ENCODE results near the gene ZNF764. TPM values are rescaled to one million over a fixed set of nuclear protein-coding genes. Genes with fewer than 3 reads are reported as not detected.

Gene ZNF764
- total and polyA plus RNA-seq, 9 of the 15 experiments (the other 6 are each of a cell fraction or from before 2014, with no cell fraction given), result 0.69 to 10.1 (median 4.1) TPM

- TF ChIP-seq UBTF (IDR thresholded peaks at IDR 0.05; ENCODE audit: borderline replicate concordance in 1 of 2, low read depth in 2 of 2, low read length in 2 of 2) (peak; percentile 45 to 54; a peak in 2 of 4 replicates), ZNF740 (CRISPR knock-in tag; IDR thresholded peaks at IDR 0.05) (peak; percentile 97), ZNF740 (tag; IDR thresholded peaks at IDR 0.05) (peak in 1 of 2 experiments; percentile 100; a peak in 2 of 4 replicates), ZBTB1 (CRISPR knock-in tag; IDR thresholded peaks at IDR 0.05; ENCODE audit: borderline replicate concordance, low read depth) (no peak; the same call in 1 of the 2 replicates), TCF3 (CRISPR knock-in tag; IDR thresholded peaks at IDR 0.05) (no peak), ZNF518B (CRISPR knock-in tag; IDR thresholded peaks at IDR 0.05) (no peak), ZNF76 (CRISPR knock-in tag; IDR thresholded peaks at IDR 0.05; ENCODE audit: borderline replicate concordance) (0 out of 2 replicates have a peak, but pooled peaks have one; percentile 49), RBM17 (IDR thresholded peaks at IDR 0.05; ENCODE audit: borderline replicate concordance, low read depth, low read length) (no peak), ZNF707 (CRISPR knock-in tag; conservative IDR thresholded peaks at IDR 0.05) (no peak), MTA3 (IDR thresholded peaks at IDR 0.05; ENCODE audit: borderline replicate concordance) (0 out of 2 replicates have a peak, but pooled peaks have one; percentile 72), NCOA6 (IDR thresholded peaks at IDR 0.05) (no peak), BCLAF1 (IDR thresholded peaks at IDR 0.05; ENCODE audit: borderline replicate concordance in 1 of 2, control insufficient read depth in 1 of 2, low read depth in 2 of 2, low read length in 1 of 2) (peak in 1 of 2 experiments; percentile 96; a peak in 2 of 4 replicates)
Observed at GRCh38 chr16:30526823-30527634, 31.1 kb downstream of the ZNF764 start (continued).

Measured in K562 (cell line).